A549 (cell line): Measurements from ENCODE around the gene SHTN1. TPM values are rescaled to one million over a fixed set of nuclear protein-coding genes. Genes with fewer than 3 reads are reported as not detected.

Source experiments
- ATAC-seq, 2 experiments: fragments of 200-7000 bp in 1 of 2; fragments of >200 bp in 1 of 2; cut with Nextera tagmentation in 1 of 2; cut with Tn5 transposase in 1 of 2; 3 replicates each; pipeline versions ENCODE4 v1.8.0 to v1.9.1; 2018 to 2020; ENCODE audit warnings: mild to moderate bottlenecking in 1 of 2, moderate library complexity in 1 of 2
- CTCF ChIA-PET: fragments of 300-600 bp; sonication (Branson Sonifier 250); formaldehyde crosslinking; extraction: SDS; loops from one replicate; lab custom pipeline; 2021; ENCODE audit warnings: antibody characterized with exemption, inconsistent platforms; lab: Yijun Ruan, JAX
- POLR2A ChIA-PET: fragments of 350-600 bp; formaldehyde crosslinking; extraction: SDS; loops from one replicate; lab custom pipeline; 2021; ENCODE audit warnings: antibody characterized with exemption, inconsistent platforms; lab: Yijun Ruan, JAX
- DNase-seq, 2 experiments: peaks; one replicate each; pipeline versions ENCODE4 v3.0.0 to v3.0.0-alpha.2; 2011 to 2016; ENCODE audit warnings: low read depth in 1 of 2, low spot score in 1 of 2
- FAIRE-seq: peaks from 2 replicates; lab custom pipeline; 2011; peaks lifted over from hg19 to GRCh38; lab: Jason Lieb, UNC
- H3K27ac ChIP-seq, 2 experiments: fragments of >200 bp; sonication (Bioruptor Twin); formaldehyde crosslinking; 3 replicates each; pipeline ENCODE4 v1.5.1; 2016 to 2017
- H3K4me1 ChIP-seq: fragments of >200 bp; sonication (Bioruptor Twin); formaldehyde crosslinking; 3 replicates; pipeline ENCODE4 v1.6.1; 2016
- H3K4me2 ChIP-seq: fragments of >200 bp; sonication (Bioruptor Twin); formaldehyde crosslinking; 3 replicates; pipeline ENCODE4 v1.6.1; 2016
- H3K4me3 ChIP-seq: fragments of >200 bp; sonication (Bioruptor Twin); formaldehyde crosslinking; 3 replicates; pipeline ENCODE4 v1.5.1; 2016
- H3K9me3 ChIP-seq: fragments of >200 bp; sonication (Bioruptor Twin); formaldehyde crosslinking; 3 replicates; pipeline ENCODE4 v1.6.1; 2016
- ATOH8 ChIP-seq: fragments of 250-450 bp; sonication (Bioruptor Pico); IDR thresholded peaks from 2 replicates; pipeline ENCODE4 v1.5.0; 2020; ENCODE audit warnings: low read depth, mild to moderate bottlenecking, moderate library complexity
- BCL3 ChIP-seq: fragments of >200 bp; sonication (Bioruptor Twin); formaldehyde crosslinking; IDR thresholded peaks from 3 replicates; pipeline ENCODE4 v1.6.1; 2016
- CBX2 ChIP-seq: fragments of 200-600 bp; sonication (generic); IDR thresholded peaks from 2 replicates; pipeline ENCODE4 v1.6.1; 2016; ENCODE audit warnings: low read depth, mild to moderate bottlenecking, borderline replicate concordance
- CBX8 ChIP-seq: fragments of 200-600 bp; sonication (generic); IDR thresholded peaks from 2 replicates; pipeline ENCODE4 v1.6.1; 2016
- CEBPB ChIP-seq, 2 experiments: fragments of >200 bp in 1 of 2; sonication (Bioruptor Twin) in 1 of 2; formaldehyde crosslinking in 1 of 2; IDR thresholded peaks; 2 replicates each; pipeline ENCODE4 v1.6.1; 2012 to 2016
- CTCF ChIP-seq: fragments of >200 bp; sonication (Bioruptor Twin); formaldehyde crosslinking; IDR thresholded peaks from 3 replicates; pipeline ENCODE4 v1.5.1; 2016
- ELK1 ChIP-seq: fragments of 150-350 bp; IDR thresholded peaks from 2 replicates; pipeline ENCODE4 v1.6.1; 2014; ENCODE audit warnings: low read depth, mild to moderate bottlenecking, low read length
- FOSB ChIP-seq: fragments of 250-450 bp; sonication (Bioruptor Pico); IDR thresholded peaks from 2 replicates; pipeline ENCODE4 v1.5.0; 2020; ENCODE audit warnings: mild to moderate bottlenecking, moderate library complexity
- HOXB13 ChIP-seq: fragments of 250-450 bp; sonication (Bioruptor Pico); IDR thresholded peaks from 2 replicates; pipeline ENCODE4 v1.5.0; 2020; ENCODE audit warnings: low read depth, mild to moderate bottlenecking, moderate library complexity
- JUNB ChIP-seq: fragments of >200 bp; sonication (Bioruptor Twin); formaldehyde crosslinking; IDR thresholded peaks from 2 replicates; pipeline ENCODE4 v1.6.1; 2016
- MAZ ChIP-seq: fragments of 150-350 bp; IDR thresholded peaks from 2 replicates; pipeline ENCODE4 v1.6.1; 2014; ENCODE audit warnings: antibody characterized with exemption, low read depth, low read length, borderline replicate concordance
- MYC ChIP-seq: IDR thresholded peaks from 2 replicates; pipeline ENCODE4 v1.6.1; 2012; ENCODE audit warnings: mild to moderate bottlenecking, inconsistent platforms, low read length, improper control_type of control experiment, borderline replicate concordance
- PHF8 ChIP-seq: fragments of 200-600 bp; sonication (generic); IDR thresholded peaks from 2 replicates; pipeline ENCODE4 v1.6.1; 2016; ENCODE audit warnings: low read depth, mild to moderate bottlenecking, antibody characterized with exemption, moderate library complexity, borderline replicate concordance
- SMC3 ChIP-seq: fragments of >200 bp; sonication (Bioruptor Twin); formaldehyde crosslinking; IDR thresholded peaks from 3 replicates; pipeline ENCODE4 v1.6.1; 2018; ENCODE audit warnings: inconsistent platforms
- ZC3H11A ChIP-seq: fragments of 450-650 bp; IDR thresholded peaks from 2 replicates; pipeline ENCODE4 v1.6.1; 2014; ENCODE audit warnings: antibody characterized with exemption, mild to moderate bottlenecking
- WGBS: methylation state at CpG from one replicate; pipeline ENCODE4 v1.1.6; 2017; ENCODE audit errors: missing lambda C conversion rate; 5-methylcytosine and 5-hydroxymethylcytosine counted together
- polyA plus RNA-seq, 4 experiments: library from polyadenylated mRNA; depleted of rRNA in 3 of 4; stranded (reverse); fragments of >200 nt; fragmentation: RNase III in 1 of 4; extraction: RNeasy Plus Mini Kit Qiagen cat#74134 plus additional on column Dnase treatment in 1 of 4; gene quantifications; 2 replicates in 3 of 4; 3 replicates in 1 of 4; pipeline ENCODE4 v1.2.3, GENCODE V29; 2011 to 2017
- small RNA-seq, 6 experiments: library from RNA; depleted of rRNA; stranded (forward); fragments of <200 nt; gene quantifications; one replicate each; pipeline ENCODE3, GENCODE V24; 2012

Gene SHTN1
- polyA plus RNA-seq, 2 of the 4 experiments (the other 2 are of a cell fraction) = 21.7 to 63.1 TPM

- H3K4me1 ChIP-seq = 0 out of 3 replicates have a peak, but pooled peaks cover 8% of the 10 kb centered on the region
- DNase-seq = no peak
- TF ChIP-seq HOXB13 (CRISPR knock-in tag) = no peak
- TF ChIP-seq CBX8 = no peak
- no peak for TF ChIP-seq CBX2
- no peak for TF ChIP-seq ELK1
- TF ChIP-seq ATOH8 = no peak
- no peak for TF ChIP-seq MYC
- TF ChIP-seq CEBPB (IDR thresholded peaks at IDR 0.05) = no peak
- TF ChIP-seq FOSB (CRISPR knock-in tag) = no peak
- TF ChIP-seq PHF8 = no peak
- no peak for TF ChIP-seq CTCF
- TF ChIP-seq SMC3 = no peak
- no peak for TF ChIP-seq BCL3
- TF ChIP-seq MAZ = no peak
- TF ChIP-seq JUNB = no peak
- no peak for TF ChIP-seq ZC3H11A
- no peaks in the 10 kb centered on the region for H3K9me3 ChIP-seq
- no peak overlapping the region for H3K27ac ChIP-seq
- ChIA-PET CTCF (interaction anchor here (2.0 kb wide), 1 partner anchor 22 kb away, joined by 5 read pairs; no protein-coding TSS in a partner anchor), POLR2A (no interaction called here)
- H3K4me3 ChIP-seq = no peak overlapping the region
- WGBS = 75% methylated on average over 10 of the region's 10 CpGs
- ATAC-seq = no peak
- FAIRE-seq = no peak
- no peak overlapping the region for H3K4me2 ChIP-seq
Observed at GRCh38 chr10:116831790-116832189, 173.2 kb downstream of the SHTN1 start.

Small RNA genes within 50 kb of the gene (small RNA-seq; reads per million reads assigned to genes)
- 0 reads per million in 6 experiments for gene AC012308.1

Other genes starting within 250 kb of the SHTN1 start
- 0.47 and 0.60 TPM in 2 replicates for gene ENO4, start 155.7 kb downstream of the SHTN1 start, polyA plus RNA-seq (2011; rRNA removed)
- gene ENO4, start 155.7 kb downstream of the SHTN1 start, polyA plus RNA-seq (2017; fragmentation: RNase III; extraction: RNeasy Plus Mini Kit Qiagen cat#74134 plus additional on column Dnase treatment) = 0.17 to 0.39 TPM (median 0.36 TPM) in 3 replicates
- gene VAX1, start 133.1 kb upstream of the SHTN1 start, polyA plus RNA-seq (2011; rRNA removed) = 0.60 and 0.70 TPM in 2 replicates
- gene VAX1, start 133.1 kb upstream of the SHTN1 start, polyA plus RNA-seq (2017; fragmentation: RNase III; extraction: RNeasy Plus Mini Kit Qiagen cat#74134 plus additional on column Dnase treatment) = 0.54 to 0.71 TPM (median 0.68 TPM) in 3 replicates
- not detected in 2 replicates for gene KCNK18, start 192.3 kb upstream of the SHTN1 start, polyA plus RNA-seq (2011; rRNA removed)
- gene KCNK18, start 192.3 kb upstream of the SHTN1 start, polyA plus RNA-seq (2017; fragmentation: RNase III; extraction: RNeasy Plus Mini Kit Qiagen cat#74134 plus additional on column Dnase treatment) = not detected in 3 replicates
- 0.09 TPM in 1 of 2 replicates, not detected in the other for gene SLC18A2, start 235.9 kb upstream of the SHTN1 start, polyA plus RNA-seq (2011; rRNA removed)
- gene SLC18A2, start 235.9 kb upstream of the SHTN1 start, polyA plus RNA-seq (2017; fragmentation: RNase III; extraction: RNeasy Plus Mini Kit Qiagen cat#74134 plus additional on column Dnase treatment) = 0.03 to 0.05 TPM (median 0.03 TPM) in 3 replicates